ENCODE data around the gene SRRM5. TPM values are rescaled to one million over a fixed set of nuclear protein-coding genes. Genes with fewer than 3 reads are reported as not detected.
A peak's percentile ranks its signal among the peaks of the same experiment; 100 is the strongest.

Gene SRRM5
- total and polyA plus RNA-seq, 2 of the 4 experiments (the other 2 are of a cell fraction): 0.10 TPM; not detected in 1

DNA sequence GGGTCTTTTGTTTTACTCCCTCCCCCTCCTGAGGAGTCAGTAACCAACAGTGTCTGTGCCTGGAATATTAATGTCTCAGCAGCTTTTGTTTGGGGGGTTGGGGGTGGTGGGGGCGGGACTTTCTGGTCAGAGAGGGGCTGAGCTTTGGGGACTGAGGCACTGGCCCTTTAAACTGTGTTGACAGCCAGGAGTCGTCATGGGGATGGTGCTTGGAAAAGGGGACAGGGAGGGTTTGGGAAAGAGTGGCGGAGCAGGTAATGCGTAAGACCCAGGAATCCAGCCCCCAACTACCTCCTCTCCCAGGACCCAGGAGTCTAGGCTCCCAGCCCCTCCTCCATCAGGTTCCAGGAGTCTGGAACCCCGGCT, 22.6 kb downstream of the SRRM5 start:
- H2AK5ac ChIP-seq (ENCODE audit: low read depth, low read length): no peak overlapping the region
- no peaks in the 10 kb centered on the region for H4K20me1 ChIP-seq (ENCODE audit: insufficient read depth, low read length)
- H2AFZ ChIP-seq (replicated peaks; ENCODE audit: low read length, poor library complexity): peak overlapping the region; percentile 0
- no TSS peak for BruUV-seq (replicated peaks)
- no peak overlapping the region for H3K4me3 ChIP-seq (ENCODE audit: insufficient read depth, low read depth, low read length)
- no peak overlapping the region for H3K18ac ChIP-seq (ENCODE audit: low read depth, low read length)
- H3K27me3 ChIP-seq (ENCODE audit: control insufficient read depth, insufficient read depth, low read length): peaks cover 28% of the 10 kb centered on the region
- no peak overlapping the region for H3K4ac ChIP-seq (ENCODE audit: low read depth, low read length)
- no peak overlapping the region for H3K27ac ChIP-seq (ENCODE audit: insufficient read depth, low read length)
- intact Hi-C loops (cut with micrococcal nuclease): no loop called here
- peak overlapping the region; percentile 50 for H2AK9ac ChIP-seq (replicated peaks; ENCODE audit: low read depth, low read length, poor library complexity)
- no peaks in the 10 kb centered on the region for H3K9me3 ChIP-seq (ENCODE audit: control insufficient read depth, insufficient read depth, low read length)
- no peaks in the 10 kb centered on the region for H3K79me1 ChIP-seq (ENCODE audit: low read depth in 1 of 2, low read length in 2 of 2)
- ATAC-seq (ENCODE audit: low read depth) (no peak; the same call in 1 of the 2 replicates), DNase-seq (no peak)
- peaks cover 5% of the 10 kb centered on the region; the same call in 1 of the 2 replicates for H3K4me1 ChIP-seq (ENCODE audit: control insufficient read depth, insufficient read depth, low read length)
- H3K56ac ChIP-seq (ENCODE audit: extremely low read depth, insufficient read depth, low read length): no peak overlapping the region
- no peak overlapping the region for H2BK120ac ChIP-seq (ENCODE audit: low read depth, low read length)
- H4K91ac ChIP-seq (ENCODE audit: insufficient read depth, low read depth, low read length): no peak overlapping the region
- no peak overlapping the region for H3K9ac ChIP-seq (ENCODE audit: low read depth, low read length)
- H4K5ac ChIP-seq (ENCODE audit: low read depth, low read length): no peak overlapping the region
- H2BK15ac ChIP-seq (ENCODE audit: low read depth, low read length): no peak overlapping the region
- TF ChIP-seq, protein P1, sequence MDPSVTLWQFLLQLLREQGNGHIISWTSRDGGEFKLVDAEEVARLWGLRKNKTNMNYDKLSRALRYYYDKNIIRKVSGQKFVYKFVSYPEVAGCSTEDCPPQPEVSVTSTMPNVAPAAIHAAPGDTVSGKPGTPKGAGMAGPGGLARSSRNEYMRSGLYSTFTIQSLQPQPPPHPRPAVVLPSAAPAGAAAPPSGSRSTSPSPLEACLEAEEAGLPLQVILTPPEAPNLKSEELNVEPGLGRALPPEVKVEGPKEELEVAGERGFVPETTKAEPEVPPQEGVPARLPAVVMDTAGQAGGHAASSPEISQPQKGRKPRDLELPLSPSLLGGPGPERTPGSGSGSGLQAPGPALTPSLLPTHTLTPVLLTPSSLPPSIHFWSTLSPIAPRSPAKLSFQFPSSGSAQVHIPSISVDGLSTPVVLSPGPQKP (IDR thresholded peaks at IDR 0.05; ENCODE audit: borderline replicate concordance, low read depth, low read length): no peak
- TF ChIP-seq RAD21 (IDR thresholded peaks at IDR 0.05; ENCODE audit: low read length) (no peak), MAZ (IDR thresholded peaks at IDR 0.05; ENCODE audit: borderline replicate concordance, low read depth, low read length) (no peak), NFE2L2 (IDR thresholded peaks at IDR 0.05; ENCODE audit: low read depth, low read length) (no peak), FOS (IDR thresholded peaks at IDR 0.05; ENCODE audit: low read depth, low read length) (no peak), BHLHE40 (IDR thresholded peaks at IDR 0.05; ENCODE audit: low read depth, low read length) (no peak), CEBPB (IDR thresholded peaks at IDR 0.05; ENCODE audit: low read depth, low read length) (no peak), RFX5 (IDR thresholded peaks at IDR 0.05; ENCODE audit: low read depth, low read length) (no peak), RCOR1 (IDR thresholded peaks at IDR 0.05; ENCODE audit: insufficient replicate concordance, low read length) (no peak), POLR2A (IDR thresholded peaks at IDR 0.05; ENCODE audit: low read depth, low read length) (no peak)
- no CpG with 5 or more reads among the region's 5 CpGs for WGBS, 2 experiments (ENCODE audit: extremely low coverage in 2 of 2, insufficient read length in 1 of 2)
- CTCF ChIA-PET: no interaction called here
- no peak overlapping the region for H3K23ac ChIP-seq (ENCODE audit: low read depth, low read length)
- H2BK20ac ChIP-seq (ENCODE audit: low read depth, low read length): no peak overlapping the region
- peak overlapping the region; percentile 2 to 78; a peak in 1 of 4 replicates for H4K8ac ChIP-seq (ENCODE audit: low read depth in 2 of 2, low read length in 2 of 2)
- dilution Hi-C loops (cut with HindIII; ENCODE audit: low sequenced_read_pairs, unreplicated experiment): no loop called here
- no peaks in the 10 kb centered on the region for H3K9me1 ChIP-seq (ENCODE audit: insufficient read depth, low read length)
- in situ Hi-C loops (cut with MboI; ENCODE audit: low sequenced_read_pairs): no loop called here
- H3K36me3 ChIP-seq (ENCODE audit: control insufficient read depth, insufficient read depth, low read length): no peaks in the 10 kb centered on the region
- H2BK5ac ChIP-seq (ENCODE audit: low read depth, low read length, poor library complexity, severe bottlenecking): no peak overlapping the region
- H3K14ac ChIP-seq (replicated peaks; ENCODE audit: low read depth, low read length): no peak overlapping the region
- H3K4me2 ChIP-seq (ENCODE audit: low read depth, low read length): no peak overlapping the region
- POLR2A ChIA-PET (ENCODE audit: unreplicated experiment): no interaction called here
